Epithelial cell of proximal tubule (primary cell): ENCODE data around the gene ATRIP. TPM values are rescaled to one million over a fixed set of nuclear protein-coding genes. Genes with fewer than 3 reads are reported as not detected.

Experiments used
- DNase-seq: peaks from one replicate; pipeline ENCODE4 v3.0.0-alpha.2; 2011; ENCODE audit warnings: low read depth
- H3K4me3 ChIP-seq: 2 replicates; pipeline ENCODE4 v1.5.1; 2011; ENCODE audit warnings: low read depth, mild to moderate bottlenecking, low read length
- CTCF ChIP-seq: conservative IDR thresholded peaks from 2 replicates; pipeline ENCODE4 v1.5.1; 2012; ENCODE audit warnings: low read depth, mild to moderate bottlenecking, low read length
- total RNA-seq: library from RNA; depleted of rRNA; stranded (reverse); fragments of >200 nt; gene quantifications from 2 replicates; pipeline ENCODE4 v1.2.3, GENCODE V29; 2015

Gene ATRIP
- total RNA-seq, 1 donor from 2014 or later, result 5.9 TPM

GRCh38 chr3:48406443-48407431, 39.8 kb upstream of the ATRIP start:
- H3K4me3 ChIP-seq, result no peak overlapping the region
- no peak for TF ChIP-seq CTCF
- no peak for DNase-seq

- TF ChIP-seq CTCF, result no peak
- H3K4me3 ChIP-seq, result no peak overlapping the region
- no peak for DNase-seq
Observed at GRCh38 chr3:48407542-48408099, 38.9 kb upstream of the ATRIP start.

- TF ChIP-seq CTCF, result peak; percentile 16
- no peak for DNase-seq
- H3K4me3 ChIP-seq, result no peak overlapping the region
Observed at GRCh38 chr3:48408823-48409281, 37.7 kb upstream of the ATRIP start.

- H3K4me3 ChIP-seq, result no peak overlapping the region
- no peak for TF ChIP-seq CTCF
- DNase-seq, result no peak
Observed at GRCh38 chr3:48409291-48410201, 37.0 kb upstream of the ATRIP start.

- TF ChIP-seq CTCF, result no peak
Observed at GRCh38 chr3:48410205-48411040, 36.1 kb upstream of the ATRIP start.

GRCh38 chr3:48411041-48411588, 35.4 kb upstream of the ATRIP start:
- no peak for TF ChIP-seq CTCF
- no peak for DNase-seq
- no peak overlapping the region for H3K4me3 ChIP-seq

More at GRCh38 chr3:48410205-48411040, 36.1 kb upstream of the ATRIP start:
- no peak overlapping the region for H3K4me3 ChIP-seq
- no peak for DNase-seq
